Measurements from ENCODE around the gene SEC31A. TPM values are rescaled to one million over a fixed set of nuclear protein-coding genes. Genes with fewer than 3 reads are reported as not detected.

Gene SEC31A
- polyA plus RNA-seq, 1 of the 3 experiments (the other 2 are of a cell fraction): 147 TPM

GRCh38 chr4:82900411-82901182 lies 9.6 kb upstream of the SEC31A start, which contains the start of gene THAP9 (continued):
- TF ChIP-seq, protein P1, sequence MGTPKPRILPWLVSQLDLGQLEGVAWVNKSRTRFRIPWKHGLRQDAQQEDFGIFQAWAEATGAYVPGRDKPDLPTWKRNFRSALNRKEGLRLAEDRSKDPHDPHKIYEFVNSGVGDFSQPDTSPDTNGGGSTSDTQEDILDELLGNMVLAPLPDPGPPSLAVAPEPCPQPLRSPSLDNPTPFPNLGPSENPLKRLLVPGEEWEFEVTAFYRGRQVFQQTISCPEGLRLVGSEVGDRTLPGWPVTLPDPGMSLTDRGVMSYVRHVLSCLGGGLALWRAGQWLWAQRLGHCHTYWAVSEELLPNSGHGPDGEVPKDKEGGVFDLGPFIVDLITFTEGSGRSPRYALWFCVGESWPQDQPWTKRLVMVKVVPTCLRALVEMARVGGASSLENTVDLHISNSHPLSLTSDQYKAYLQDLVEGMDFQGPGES (IDR thresholded peaks at IDR 0.05; ENCODE audit: low read depth, low read length): peak; percentile 72
- TF ChIP-seq, protein P2, sequence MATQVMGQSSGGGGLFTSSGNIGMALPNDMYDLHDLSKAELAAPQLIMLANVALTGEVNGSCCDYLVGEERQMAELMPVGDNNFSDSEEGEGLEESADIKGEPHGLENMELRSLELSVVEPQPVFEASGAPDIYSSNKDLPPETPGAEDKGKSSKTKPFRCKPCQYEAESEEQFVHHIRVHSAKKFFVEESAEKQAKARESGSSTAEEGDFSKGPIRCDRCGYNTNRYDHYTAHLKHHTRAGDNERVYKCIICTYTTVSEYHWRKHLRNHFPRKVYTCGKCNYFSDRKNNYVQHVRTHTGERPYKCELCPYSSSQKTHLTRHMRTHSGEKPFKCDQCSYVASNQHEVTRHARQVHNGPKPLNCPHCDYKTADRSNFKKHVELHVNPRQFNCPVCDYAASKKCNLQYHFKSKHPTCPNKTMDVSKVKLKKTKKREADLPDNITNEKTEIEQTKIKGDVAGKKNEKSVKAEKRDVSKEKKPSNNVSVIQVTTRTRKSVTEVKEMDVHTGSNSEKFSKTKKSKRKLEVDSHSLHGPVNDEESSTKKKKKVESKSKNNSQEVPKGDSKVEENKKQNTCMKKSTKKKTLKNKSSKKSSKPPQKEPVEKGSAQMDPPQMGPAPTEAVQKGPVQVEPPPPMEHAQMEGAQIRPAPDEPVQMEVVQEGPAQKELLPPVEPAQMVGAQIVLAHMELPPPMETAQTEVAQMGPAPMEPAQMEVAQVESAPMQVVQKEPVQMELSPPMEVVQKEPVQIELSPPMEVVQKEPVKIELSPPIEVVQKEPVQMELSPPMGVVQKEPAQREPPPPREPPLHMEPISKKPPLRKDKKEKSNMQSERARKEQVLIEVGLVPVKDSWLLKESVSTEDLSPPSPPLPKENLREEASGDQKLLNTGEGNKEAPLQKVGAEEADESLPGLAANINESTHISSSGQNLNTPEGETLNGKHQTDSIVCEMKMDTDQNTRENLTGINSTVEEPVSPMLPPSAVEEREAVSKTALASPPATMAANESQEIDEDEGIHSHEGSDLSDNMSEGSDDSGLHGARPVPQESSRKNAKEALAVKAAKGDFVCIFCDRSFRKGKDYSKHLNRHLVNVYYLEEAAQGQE (IDR thresholded peaks at IDR 0.05; ENCODE audit: low read depth, low read length): no peak
- TF ChIP-seq SMC3 (IDR thresholded peaks at IDR 0.05; ENCODE audit: low read depth, low read length) (no peak), CTCF (IDR thresholded peaks at IDR 0.05) (no peak)

- no peaks in the 10 kb centered on the region for H3K9me2 ChIP-seq
- peak overlapping the region; percentile 81 to 97 for H3K4me3 ChIP-seq (ENCODE audit: low read depth in 2 of 2, low read length in 1 of 2)
- H3K9me3 ChIP-seq: no peaks in the 10 kb centered on the region
- peaks cover 5 to 8% of the 10 kb centered on the region in 2 experiments; a peak in 3 of 4 replicates for H3K4me1 ChIP-seq (ENCODE audit: control insufficient read depth in 1 of 2, insufficient read depth in 2 of 2, low read depth in 1 of 2, low read length in 1 of 2)
- peak overlapping the region; percentile 96 to 98 for H3K27ac ChIP-seq (ENCODE audit: low read depth in 2 of 2, low read length in 1 of 2)
- H3K36me3 ChIP-seq (replicated peaks in 1 of 2; ENCODE audit: control insufficient read depth in 1 of 2, insufficient read depth in 2 of 2, low read length in 1 of 2): peaks cover 20 to 29% of the 10 kb centered on the region in 2 experiments
- WGBS (ENCODE audit: low lambda C conversion rate): 2% methylated on average over 14 of the region's 14 CpGs
- peak overlapping the region; percentile 87 for H3K9ac ChIP-seq
- H4K20me1 ChIP-seq (ENCODE audit: insufficient read depth): peaks cover 11% of the 10 kb centered on the region; the same call in 1 of the 2 replicates
- peak overlapping the region; percentile 58; the same call in 1 of the 2 replicates for H2AFZ ChIP-seq (ENCODE audit: low read depth)
- CTCF ChIA-PET: interaction anchor here (1.0 to 1.7 kb wide), 3 partner anchors 14 to 113 kb away, joined by 4 to 5 read pairs (median 4); partner anchors contain the start of gene LIN54
- H3K27me3 ChIP-seq (ENCODE audit: insufficient read depth): no peaks in the 10 kb centered on the region
- no peak for DNase-seq
- POLR2A ChIA-PET: interaction anchor here (0.6 to 1.9 kb wide), 5 partner anchors 14 to 491 kb away, joined by 3 to 11 read pairs (median 4); partner anchors contain the start of genes COPS4 and HNRNPDL
- peaks cover 46% of the 10 kb centered on the region for H3F3A ChIP-seq (replicated peaks; ENCODE audit: insufficient read depth)
- peaks cover 80% of the 10 kb centered on the region for H3K79me2 ChIP-seq (ENCODE audit: insufficient read depth)
- H3K4me2 ChIP-seq: peak overlapping the region; percentile 83
- TF ChIP-seq FOXJ3 (CRISPR knock-in tag; IDR thresholded peaks at IDR 0.05): no peak; the same call in 1 of the 2 replicates
- no peak for TF ChIP-seq USF2 (IDR thresholded peaks at IDR 0.05; ENCODE audit: borderline replicate concordance, low read depth, low read length)
- no peak for TF ChIP-seq ZBTB33 (IDR thresholded peaks at IDR 0.05; ENCODE audit: borderline replicate concordance, low read depth)
- no peak for TF ChIP-seq RCOR1 (IDR thresholded peaks at IDR 0.05; ENCODE audit: low read length)
- TF ChIP-seq SMC3 (IDR thresholded peaks at IDR 0.05; ENCODE audit: low read depth, low read length): no peak
- TF ChIP-seq MAX (IDR thresholded peaks at IDR 0.05; ENCODE audit: low read depth): no peak
- TF ChIP-seq GATA2 (CRISPR knock-in tag; IDR thresholded peaks at IDR 0.05): no peak
- TF ChIP-seq, protein P2 (IDR thresholded peaks at IDR 0.05; ENCODE audit: low read depth, low read length): no peak
- no peak for TF ChIP-seq TCF12 (IDR thresholded peaks at IDR 0.05)
- no peak for TF ChIP-seq TAF1 (IDR thresholded peaks at IDR 0.05; ENCODE audit: borderline replicate concordance, low read depth, low read length)
Measured at GRCh38 chr4:82900066-82900410, 9.1 kb upstream of the SEC31A start.

All from SK-N-SH (cell line).